Stomach (tissue), 4 donors: ENCODE results near the gene SPP1.

ENCODE experiments used
- EP300 ChIP-seq: sonication (generic); formaldehyde crosslinking; IDR thresholded peaks from one replicate; pipeline ENCODE4 v1.6.1; 2017; ENCODE audit warnings: antibody characterized with exemption
- POLR2A ChIP-seq, 4 donors: fragments of 450-650 bp; IDR thresholded peaks; one replicate each; pipeline ENCODE4 v1.6.1; 2016; ENCODE audit warnings: antibody characterized with exemption in 4 of 4, control low read depth in 2 of 4, mild to moderate bottlenecking in 1 of 4, moderate library complexity in 1 of 4
- POLR2AphosphoS5 ChIP-seq, 3 donors: sonication (generic); formaldehyde crosslinking; IDR thresholded peaks; one replicate each; pipeline ENCODE4 v1.6.1; 2016; ENCODE audit warnings: antibody characterized with exemption in 3 of 3
- TF ChIP-seq, protein P1 (sequence below), 7 experiments: fragments of 450-650 bp in 4 of 7; fragments of 200-600 bp in 3 of 7; sonication (generic) in 3 of 7; IDR thresholded peaks; one replicate each; pipeline ENCODE4 v1.5.1; 2016 to 2019; ENCODE audit warnings: antibody characterized with exemption in 7 of 7, control low read depth in 2 of 7, mild to moderate bottlenecking in 1 of 7

DNA sequence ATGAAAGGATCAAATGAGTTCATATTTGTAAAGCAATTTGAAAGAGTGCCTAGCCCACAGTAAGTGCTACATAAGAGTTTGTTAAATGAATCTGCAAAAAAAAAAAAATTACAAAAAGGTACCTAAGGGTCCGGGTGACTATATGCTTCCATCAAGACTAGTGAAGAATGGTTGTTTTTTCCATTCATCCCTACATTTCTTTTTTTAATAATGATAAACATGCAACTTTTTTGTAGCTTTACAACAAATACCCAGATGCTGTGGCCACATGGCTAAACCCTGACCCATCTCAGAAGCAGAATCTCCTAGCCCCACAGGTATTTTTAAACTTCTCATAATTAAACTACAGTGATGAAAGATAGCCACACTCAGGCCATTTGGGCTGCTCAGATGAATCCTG lies 4.3 kb downstream of the SPP1 start:
- TF ChIP-seq, protein P1, sequence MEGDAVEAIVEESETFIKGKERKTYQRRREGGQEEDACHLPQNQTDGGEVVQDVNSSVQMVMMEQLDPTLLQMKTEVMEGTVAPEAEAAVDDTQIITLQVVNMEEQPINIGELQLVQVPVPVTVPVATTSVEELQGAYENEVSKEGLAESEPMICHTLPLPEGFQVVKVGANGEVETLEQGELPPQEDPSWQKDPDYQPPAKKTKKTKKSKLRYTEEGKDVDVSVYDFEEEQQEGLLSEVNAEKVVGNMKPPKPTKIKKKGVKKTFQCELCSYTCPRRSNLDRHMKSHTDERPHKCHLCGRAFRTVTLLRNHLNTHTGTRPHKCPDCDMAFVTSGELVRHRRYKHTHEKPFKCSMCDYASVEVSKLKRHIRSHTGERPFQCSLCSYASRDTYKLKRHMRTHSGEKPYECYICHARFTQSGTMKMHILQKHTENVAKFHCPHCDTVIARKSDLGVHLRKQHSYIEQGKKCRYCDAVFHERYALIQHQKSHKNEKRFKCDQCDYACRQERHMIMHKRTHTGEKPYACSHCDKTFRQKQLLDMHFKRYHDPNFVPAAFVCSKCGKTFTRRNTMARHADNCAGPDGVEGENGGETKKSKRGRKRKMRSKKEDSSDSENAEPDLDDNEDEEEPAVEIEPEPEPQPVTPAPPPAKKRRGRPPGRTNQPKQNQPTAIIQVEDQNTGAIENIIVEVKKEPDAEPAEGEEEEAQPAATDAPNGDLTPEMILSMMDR (IDR thresholded peaks at IDR 0.05) = no peak
- no peak for TF ChIP-seq EP300
- no peak for TF ChIP-seq POLR2A (IDR thresholded peaks at IDR 0.05)
- TF ChIP-seq POLR2AphosphoS5 (IDR thresholded peaks at IDR 0.05) = no peak
